NOMO-1 treated with dmso at 0.1 percent for 144 hours (cell line): ENCODE results near the gene MGAM2.
A peak's percentile ranks its signal among the peaks of the same experiment; 100 is the strongest.

Source experiments
- DNase-seq: peaks from one replicate; lab custom pipeline; 2025; ENCODE audit not compliant: unreplicated experiment; lab: John Stamatoyannopoulos, UW

Gene MGAM2

GRCh38 chr7:142175594-142175993, 64.1 kb downstream of the MGAM2 start:
- no peak for DNase-seq

DNA sequence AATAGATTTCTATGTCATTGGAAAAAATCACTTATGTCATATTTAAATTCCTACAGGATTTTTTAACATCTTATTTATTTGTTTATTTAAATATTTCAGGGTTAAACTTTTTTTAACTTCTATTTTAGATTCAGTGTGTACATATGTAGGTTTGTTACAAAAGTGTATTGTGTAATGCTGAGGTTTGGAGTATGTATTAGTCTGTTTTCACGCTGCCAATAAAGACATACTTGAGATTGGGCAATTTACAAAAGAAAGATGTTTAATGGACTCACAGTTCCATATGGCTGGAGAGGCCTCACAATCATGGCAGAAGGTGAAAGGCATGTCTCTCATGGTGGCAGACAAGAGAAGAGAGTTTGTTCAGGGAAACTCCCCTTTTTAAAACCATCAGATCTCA, 65.4 kb downstream of the MGAM2 start:
- no peak for DNase-seq

DNA sequence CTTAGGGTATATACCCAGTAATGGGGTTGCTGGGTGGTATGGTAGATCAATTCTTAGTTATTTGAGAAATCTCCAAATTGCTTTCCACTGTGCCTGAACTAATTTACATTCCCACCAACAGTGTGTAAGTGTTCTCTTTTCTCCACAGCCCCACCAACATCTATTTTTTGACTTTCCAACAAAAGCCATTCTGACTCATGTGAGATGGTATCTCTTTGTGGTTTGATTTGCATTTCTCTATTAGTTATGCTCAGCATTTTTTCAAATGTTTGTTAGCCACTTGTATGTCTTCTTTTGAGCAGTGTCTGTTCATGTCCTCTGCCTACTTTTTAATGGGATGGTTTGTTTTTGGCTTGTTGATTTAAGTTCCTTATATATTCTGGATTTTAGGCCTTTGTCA, 66.4 kb downstream of the MGAM2 start:
- DNase-seq: no peak

- no peak for DNase-seq
Observed at GRCh38 chr7:142180426-142180825, 68.9 kb downstream of the MGAM2 start.

DNA sequence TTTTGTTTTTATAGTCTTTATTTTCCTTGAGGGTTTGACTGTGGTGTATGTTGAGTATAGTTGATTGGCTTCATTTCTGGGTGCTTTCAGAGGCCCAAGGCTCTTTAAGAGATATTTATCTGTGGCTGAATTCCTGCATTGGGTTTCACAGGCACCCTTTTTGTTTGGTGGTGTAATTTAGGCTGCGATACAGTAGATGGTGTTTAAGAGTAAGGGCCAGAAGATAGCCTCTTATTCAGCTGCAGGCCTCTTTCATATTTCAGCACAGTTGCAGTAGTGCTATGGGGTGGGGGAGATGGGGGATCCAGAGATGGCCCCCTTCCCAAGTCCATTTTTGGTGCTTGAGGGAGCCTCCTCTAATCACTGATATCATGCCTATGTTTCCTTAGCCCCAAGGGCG, 69.7 kb downstream of the MGAM2 start:
- no peak for DNase-seq

DNA sequence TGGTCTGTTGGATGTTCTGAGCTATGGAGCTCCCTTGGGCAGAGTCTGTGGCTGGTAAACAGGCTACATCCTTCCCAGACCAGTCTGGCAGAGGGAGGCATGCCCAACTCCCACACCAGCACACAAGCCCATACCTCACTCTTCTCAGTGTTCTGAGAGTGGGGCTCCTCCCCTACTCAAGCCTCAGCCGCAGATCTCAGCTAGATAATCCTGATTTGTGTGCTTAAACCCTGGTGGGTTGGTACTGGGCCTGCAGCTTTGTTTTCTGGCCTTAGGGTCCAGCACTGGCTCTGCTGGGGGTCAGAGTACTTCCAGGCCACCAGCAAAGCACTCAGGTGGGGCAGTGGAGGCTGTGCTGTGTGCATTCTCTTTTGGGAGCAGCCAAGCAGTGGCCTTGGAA, 70.4 kb downstream of the MGAM2 start:
- no peak for DNase-seq

- no peak for DNase-seq
Observed at GRCh38 chr7:142185069-142185468, 73.6 kb downstream of the MGAM2 start.

- no peak for DNase-seq
Observed at GRCh38 chr7:142185801-142186200, 74.3 kb downstream of the MGAM2 start.

DNA sequence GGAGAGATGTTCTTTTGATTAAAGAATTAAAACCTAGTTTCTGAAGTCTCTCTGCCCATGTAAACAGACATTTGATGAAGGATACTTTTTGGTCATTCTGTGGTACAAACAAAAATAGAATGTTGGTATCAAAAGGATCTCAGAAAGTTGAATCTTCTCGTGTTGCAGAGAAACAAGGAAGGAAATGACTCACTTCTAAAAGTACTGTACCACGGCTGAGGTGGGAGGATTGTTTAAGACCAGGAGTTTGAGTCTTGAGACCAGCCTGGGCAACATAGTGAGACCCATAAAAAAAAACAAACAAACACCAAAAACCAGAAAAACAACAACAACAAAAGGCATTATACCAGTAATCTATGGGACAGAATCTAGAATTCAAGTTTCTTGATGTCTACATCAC, 76.6 kb downstream of the MGAM2 start:
- DNase-seq: peak; percentile 9

GRCh38 chr7:142188846-142189245, 77.3 kb downstream of the MGAM2 start:
- DNase-seq: no peak

- DNase-seq: no peak
Observed at GRCh38 chr7:142194201-142194600, 82.7 kb downstream of the MGAM2 start.

DNA sequence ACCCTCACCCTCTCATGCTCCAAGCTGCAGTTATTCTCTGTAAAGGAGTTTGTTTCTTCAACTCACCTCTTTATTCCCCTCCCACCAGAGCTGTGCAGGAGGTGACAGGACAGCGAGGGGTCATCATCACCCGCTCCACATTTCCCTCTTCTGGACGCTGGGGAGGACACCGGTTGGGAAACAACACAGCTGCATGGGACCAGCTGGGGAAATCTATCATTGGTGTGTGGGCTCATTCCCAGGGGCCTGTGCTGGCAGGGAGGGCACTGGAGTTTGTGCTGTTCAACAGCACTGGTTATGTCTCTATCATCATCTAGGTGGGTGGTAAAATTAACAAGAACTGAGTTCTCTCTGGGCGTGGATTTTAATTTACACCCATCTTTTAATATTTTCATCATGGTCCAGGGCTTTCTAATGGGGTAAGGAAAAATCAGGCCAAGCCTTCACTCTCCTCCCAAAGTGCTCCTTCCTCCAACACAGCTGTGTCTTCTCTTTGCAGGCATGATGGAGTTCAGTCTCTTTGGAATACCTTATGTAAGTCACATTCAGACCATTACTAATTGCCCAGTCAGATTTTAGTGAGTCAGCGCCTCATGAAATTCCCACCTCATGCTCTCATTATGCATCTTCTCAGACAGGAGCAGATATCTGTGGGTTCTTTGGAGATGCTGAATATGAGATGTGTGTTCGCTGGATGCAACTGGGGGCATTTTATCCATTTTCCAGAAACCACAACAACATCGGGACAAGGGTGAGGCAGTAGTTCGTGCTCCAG, 84.7 kb downstream of the MGAM2 start:
- no peak for DNase-seq

GRCh38 chr7:142200206-142200605, 88.7 kb downstream of the MGAM2 start:
- DNase-seq: no peak

DNA sequence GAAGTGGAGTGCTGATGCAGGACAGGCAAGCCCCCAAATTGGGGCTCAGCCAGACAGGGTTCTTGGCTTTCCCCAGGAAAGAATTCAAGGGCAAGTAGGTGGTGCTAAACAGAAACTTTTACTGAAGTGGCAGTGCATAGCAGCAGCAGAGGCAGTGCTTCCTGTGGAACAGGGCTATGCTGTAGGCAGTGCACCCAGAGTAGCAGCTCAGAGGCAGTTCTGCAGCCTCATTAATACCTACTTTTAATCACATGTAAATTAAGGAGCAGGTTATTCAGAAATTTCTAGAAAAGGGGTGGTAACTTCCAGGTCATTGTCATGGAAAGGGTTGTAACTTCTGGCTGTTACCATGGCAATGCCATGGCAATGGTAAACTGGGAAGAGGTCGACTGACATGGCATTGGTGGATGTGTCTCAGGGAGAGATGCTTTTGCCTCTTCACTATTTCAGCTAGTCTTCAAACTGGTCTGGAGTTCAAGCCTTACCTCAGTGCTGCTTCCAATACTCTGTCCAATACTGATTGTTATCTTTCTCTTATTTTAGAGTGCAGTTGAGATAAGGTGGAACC, 117.1 kb downstream of the MGAM2 start:
- no peak for DNase-seq

GRCh38 chr7:142231716-142232115, 120.2 kb downstream of the MGAM2 start:
- DNase-seq: no peak

- DNase-seq: no peak
Observed at GRCh38 chr7:142240546-142240945, 129.0 kb downstream of the MGAM2 start.

DNA sequence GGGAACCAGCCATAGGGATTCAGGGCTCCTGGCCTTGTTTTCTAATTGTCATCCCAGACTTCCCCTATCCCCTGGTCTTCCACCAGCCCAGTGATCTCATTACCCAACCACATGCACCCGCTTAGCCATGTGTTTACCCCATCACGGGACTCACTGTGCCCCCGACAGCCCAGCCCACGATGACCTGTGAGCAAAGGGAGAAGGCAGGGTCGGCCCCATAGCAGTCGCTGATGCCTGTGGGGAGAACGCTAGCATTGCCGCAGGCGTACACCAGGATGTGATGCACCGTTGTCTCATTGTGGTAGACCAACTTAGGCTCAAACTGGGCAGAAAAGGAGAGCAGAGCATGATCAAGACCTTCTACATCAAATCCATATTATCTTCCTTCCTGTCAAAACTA, 132.3 kb downstream of the MGAM2 start:
- no peak for DNase-seq

DNA sequence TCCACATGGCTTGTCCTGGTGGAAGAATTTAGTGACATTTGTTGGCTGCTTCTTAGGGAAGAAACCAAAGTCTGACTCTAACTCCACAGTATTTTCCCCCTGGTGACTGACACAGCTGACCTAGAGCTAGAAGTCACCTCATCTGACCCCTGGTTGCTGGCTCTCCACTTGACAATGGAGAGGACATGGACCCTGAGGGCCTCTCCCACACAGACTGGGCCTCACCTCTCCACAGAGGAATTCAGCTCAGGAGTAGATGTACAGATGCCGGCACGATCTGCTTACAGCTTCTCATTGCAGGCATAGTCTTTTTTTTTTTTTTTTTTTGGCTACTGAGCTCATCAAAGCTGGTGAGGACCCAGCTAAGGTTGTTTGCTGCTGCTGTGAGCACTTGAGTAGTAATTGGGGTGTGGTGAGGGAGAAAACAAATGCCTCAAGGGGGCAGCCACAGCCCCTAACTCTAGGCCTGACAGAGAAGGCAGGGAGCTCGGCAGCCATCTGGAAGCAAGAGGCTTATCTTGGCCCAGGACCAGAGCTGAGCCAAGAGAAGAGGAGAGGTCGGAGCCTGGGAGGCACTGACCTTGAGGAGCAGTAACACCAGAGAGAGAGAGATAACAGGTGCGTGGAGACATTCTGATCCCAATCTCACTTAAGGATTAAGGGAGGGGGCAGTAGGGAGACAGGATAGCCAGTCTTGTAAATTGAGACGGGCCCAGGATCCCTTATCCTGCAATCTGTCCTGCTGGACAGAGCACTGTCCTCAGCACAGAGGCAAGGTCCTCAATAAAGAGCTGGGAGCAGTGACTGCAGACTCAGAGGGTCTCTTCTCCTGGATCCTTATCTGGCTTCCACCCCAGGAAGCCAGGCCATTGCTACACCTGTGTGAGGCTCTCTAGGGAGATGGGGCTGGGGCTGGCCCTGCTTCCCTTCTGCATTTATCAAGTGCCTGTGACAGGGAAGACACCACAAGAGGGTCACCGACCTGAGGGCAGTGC, 136.9 kb downstream of the MGAM2 start:
- no peak for DNase-seq

GRCh38 chr7:142249918-142250317, 138.4 kb downstream of the MGAM2 start:
- no peak for DNase-seq

DNA sequence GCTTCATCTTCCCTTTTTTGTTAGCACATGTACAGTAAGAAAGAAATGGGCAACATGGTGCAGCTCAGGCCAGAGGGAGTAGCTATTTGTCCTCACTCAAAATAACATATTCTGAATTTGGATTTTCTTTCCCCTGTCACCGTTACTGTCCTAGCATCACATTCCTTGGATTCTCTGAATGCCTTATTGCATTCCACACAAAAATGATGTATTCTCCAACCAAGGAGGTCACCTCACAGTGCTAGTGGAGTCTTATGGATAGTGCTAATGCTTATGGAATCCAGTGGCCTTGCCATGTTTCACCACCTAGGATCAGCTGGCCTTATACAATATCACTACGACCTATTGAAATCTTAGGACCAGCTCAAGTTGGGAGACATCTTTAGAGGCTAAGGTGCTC, 139.2 kb downstream of the MGAM2 start:
- no peak for DNase-seq

- DNase-seq: no peak
Observed at GRCh38 chr7:142257958-142258357, 146.4 kb downstream of the MGAM2 start, which contains the start of gene PRSS58. Gene PRSS58 (minus strand): TSS chr7:142258058. CDS start chr7:142257707, 351 bp downstream.
